Uterus (tissue), 2 donors: Measurements from ENCODE around the gene LUZP2.

Experiments
- POLR2A ChIP-seq, 2 donors: fragments of 450-650 bp; IDR thresholded peaks; one replicate each; pipeline ENCODE4 v1.6.1; 2016; ENCODE audit warnings: antibody characterized with exemption in 2 of 2, mild to moderate bottlenecking in 1 of 2, moderate library complexity in 1 of 2
- TF ChIP-seq, protein P1 (sequence below), 4 experiments: fragments of 200-600 bp in 2 of 4; fragments of 450-650 bp in 2 of 4; sonication (generic) in 2 of 4; IDR thresholded peaks; one replicate each; pipeline ENCODE4 v1.5.1; 2016 to 2019; ENCODE audit warnings: antibody characterized with exemption in 4 of 4, mild to moderate bottlenecking in 2 of 4, moderate library complexity in 1 of 4

DNA sequence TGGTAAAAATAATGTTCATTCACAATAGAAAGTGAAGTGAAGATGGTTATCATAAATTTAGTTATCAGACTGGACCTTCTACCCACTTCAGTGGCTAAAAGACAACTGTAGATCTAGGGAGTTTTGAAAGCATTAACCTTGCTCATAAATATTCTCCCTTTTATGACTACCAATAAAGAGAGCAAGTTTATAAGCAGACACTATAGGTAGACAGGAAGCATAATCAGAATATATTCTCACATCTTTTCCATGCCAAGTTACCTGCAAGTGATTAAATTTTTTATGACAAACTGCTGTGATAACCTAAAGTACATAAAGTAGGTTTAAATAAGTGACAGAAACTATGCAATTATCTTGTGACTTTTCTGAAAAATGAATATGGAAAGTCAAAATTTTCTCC is 62.5 kb downstream of the LUZP2 start:
- no peak for TF ChIP-seq POLR2A (IDR thresholded peaks at IDR 0.05)
- TF ChIP-seq, protein P1, sequence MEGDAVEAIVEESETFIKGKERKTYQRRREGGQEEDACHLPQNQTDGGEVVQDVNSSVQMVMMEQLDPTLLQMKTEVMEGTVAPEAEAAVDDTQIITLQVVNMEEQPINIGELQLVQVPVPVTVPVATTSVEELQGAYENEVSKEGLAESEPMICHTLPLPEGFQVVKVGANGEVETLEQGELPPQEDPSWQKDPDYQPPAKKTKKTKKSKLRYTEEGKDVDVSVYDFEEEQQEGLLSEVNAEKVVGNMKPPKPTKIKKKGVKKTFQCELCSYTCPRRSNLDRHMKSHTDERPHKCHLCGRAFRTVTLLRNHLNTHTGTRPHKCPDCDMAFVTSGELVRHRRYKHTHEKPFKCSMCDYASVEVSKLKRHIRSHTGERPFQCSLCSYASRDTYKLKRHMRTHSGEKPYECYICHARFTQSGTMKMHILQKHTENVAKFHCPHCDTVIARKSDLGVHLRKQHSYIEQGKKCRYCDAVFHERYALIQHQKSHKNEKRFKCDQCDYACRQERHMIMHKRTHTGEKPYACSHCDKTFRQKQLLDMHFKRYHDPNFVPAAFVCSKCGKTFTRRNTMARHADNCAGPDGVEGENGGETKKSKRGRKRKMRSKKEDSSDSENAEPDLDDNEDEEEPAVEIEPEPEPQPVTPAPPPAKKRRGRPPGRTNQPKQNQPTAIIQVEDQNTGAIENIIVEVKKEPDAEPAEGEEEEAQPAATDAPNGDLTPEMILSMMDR (IDR thresholded peaks at IDR 0.05), result no peak
